ENCODE results near the gene RASGEF1C. TPM values are rescaled to one million over a fixed set of nuclear protein-coding genes. Genes with fewer than 3 reads are reported as not detected.

The RASGEF1C gene
- polyA plus RNA-seq, 6 donors from 2014 or later: not detected

DNA sequence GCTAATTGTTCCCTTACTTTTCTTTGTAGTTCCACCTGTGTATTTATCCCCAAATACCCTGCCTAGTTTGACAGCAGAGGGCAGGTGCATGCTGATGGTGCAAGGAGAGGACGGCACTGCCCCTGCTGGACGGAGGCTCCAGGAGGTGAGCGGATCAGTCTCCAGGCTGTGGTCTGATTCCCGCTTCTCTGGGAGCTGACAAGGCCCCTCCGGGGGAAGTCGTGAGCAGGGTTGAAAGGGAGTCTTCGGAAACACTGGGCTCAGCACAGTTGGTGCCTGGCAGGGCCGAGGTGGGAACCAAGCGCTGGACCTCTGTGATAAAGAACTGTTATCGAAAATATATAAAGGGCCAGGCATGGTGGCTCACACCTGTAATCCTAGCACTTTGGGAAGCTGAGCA is 52.9 kb downstream of the RASGEF1C start:
- no peaks in the 10 kb centered on the region for H3K4me1 Mint-ChIP-seq
- H3K9me3 Mint-ChIP-seq: peaks cover 2 to 12% (median 5%) of the 10 kb centered on the region in 7 donors
- ATAC-seq (ENCODE audit: low read depth in 2 of 2) (no peak), DNase-seq (no peak)
- H3K4me3 Mint-ChIP-seq: no peak overlapping the region
- peaks cover 16 to 21% (median 16%) of the 10 kb centered on the region in 3 donors for H3K27me3 Mint-ChIP-seq
- H3K36me3 Mint-ChIP-seq: peaks cover 0 to 5% of the 10 kb centered on the region in 2 donors
- H3K27ac Mint-ChIP-seq: no peak overlapping the region

DNA sequence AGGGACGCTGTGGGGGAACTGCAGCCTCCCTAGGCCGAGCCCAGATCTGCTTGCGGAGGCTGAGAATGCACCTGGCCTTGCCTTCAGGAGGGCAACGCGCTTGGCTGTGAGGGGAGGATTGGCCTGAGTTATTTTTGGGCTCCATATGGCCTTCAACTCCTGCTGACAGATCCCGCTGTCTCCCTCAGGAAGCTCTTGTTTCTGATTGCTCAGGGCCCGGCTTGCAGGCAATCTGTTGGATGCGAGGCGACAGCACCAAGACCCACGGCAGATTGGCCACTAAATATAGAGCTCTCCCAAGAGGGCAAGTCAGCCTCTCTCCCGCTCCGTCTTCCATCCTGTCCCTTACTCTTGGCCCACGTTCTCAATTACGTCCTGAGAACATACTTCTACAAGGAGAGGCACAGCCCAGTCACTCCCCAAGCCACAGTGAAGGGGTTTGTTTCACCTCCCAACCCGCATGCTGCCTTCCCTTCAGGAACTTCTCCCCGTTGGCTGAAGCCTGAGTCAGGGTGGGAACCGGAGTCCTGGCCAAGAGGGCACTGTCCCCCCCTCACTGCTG is 53.6 kb downstream of the RASGEF1C start:
- Mint-ChIP-seq H3K4me3 (no peak overlapping the region), H3K9me3 (peaks cover 2 to 12% (median 6%) of the 10 kb centered on the region in 7 donors), H3K27me3 (peaks cover 10 to 15% (median 14%) of the 10 kb centered on the region in 3 donors), H3K4me1 (no peaks in the 10 kb centered on the region), H3K27ac (no peak overlapping the region), H3K36me3 (peaks cover 0 to 5% of the 10 kb centered on the region in 2 donors)
- DNase-seq (no peak), ATAC-seq (ENCODE audit: low read depth in 2 of 2) (no peak)

DNA sequence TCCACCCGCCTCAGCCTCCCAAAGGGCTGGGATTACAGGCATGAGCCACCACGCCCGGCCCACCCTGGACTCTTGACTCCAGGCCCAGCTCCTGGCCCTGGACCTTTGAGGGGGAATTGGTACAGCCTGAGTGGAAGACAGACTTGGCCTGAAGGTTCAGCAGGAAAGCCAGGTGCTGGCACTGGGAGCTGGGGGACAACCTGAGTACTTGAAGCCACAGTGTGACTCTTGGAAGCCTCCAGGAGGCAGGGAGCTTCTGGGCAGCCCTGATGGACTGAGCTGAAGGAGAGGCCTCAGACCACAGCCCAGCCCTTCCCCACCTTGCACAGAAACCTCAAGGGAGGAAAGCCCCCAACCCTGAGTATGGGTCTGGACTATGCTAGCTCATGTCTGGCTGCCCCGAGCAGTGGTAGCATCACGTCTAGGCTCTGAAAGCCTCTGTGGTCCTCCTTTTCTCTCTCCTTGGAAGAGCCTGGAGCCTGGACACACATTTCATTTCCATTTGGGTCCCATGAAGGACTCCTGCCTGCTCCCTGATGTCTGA is 54.1 kb downstream of the RASGEF1C start:
- H3K4me1 Mint-ChIP-seq: no peaks in the 10 kb centered on the region
- ATAC-seq (ENCODE audit: low read depth in 2 of 2) (no peak), DNase-seq (no peak)
- H3K9me3 Mint-ChIP-seq: peaks cover 4 to 18% (median 10%) of the 10 kb centered on the region in 7 donors
- H3K27ac Mint-ChIP-seq: no peak overlapping the region
- H3K27me3 Mint-ChIP-seq: peaks cover 9 to 17% (median 9%) of the 10 kb centered on the region in 3 donors
- no peak overlapping the region for H3K4me3 Mint-ChIP-seq
- peaks cover 0 to 9% of the 10 kb centered on the region in 2 donors for H3K36me3 Mint-ChIP-seq

DNA sequence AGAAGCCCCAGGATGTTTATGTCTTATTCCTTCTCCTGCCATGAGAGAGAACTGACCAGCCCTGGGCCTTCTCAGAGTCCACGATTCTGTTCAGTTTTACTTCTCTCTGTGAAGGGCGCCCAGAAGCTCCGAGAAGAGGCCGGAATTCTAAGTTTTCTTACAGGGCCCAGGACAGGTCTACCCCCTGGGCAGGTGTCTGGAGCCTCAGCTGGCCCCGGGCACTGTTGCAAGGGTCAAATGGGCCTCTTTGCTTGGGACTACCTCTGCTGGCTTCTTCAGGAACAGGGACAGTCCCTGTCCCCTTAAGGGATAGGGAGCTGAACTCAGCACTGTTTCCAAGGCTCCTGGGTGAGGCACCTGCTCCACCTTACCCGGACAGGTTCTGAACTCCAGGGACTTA is 55.0 kb downstream of the RASGEF1C start:
- Mint-ChIP-seq H3K4me3 (no peak overlapping the region), H3K36me3 (peaks cover 0 to 14% of the 10 kb centered on the region in 2 donors), H3K9me3 (peaks cover 7 to 24% (median 15%) of the 10 kb centered on the region in 7 donors), H3K27ac (no peak overlapping the region), H3K4me1 (no peaks in the 10 kb centered on the region), H3K27me3 (peaks cover 9 to 17% (median 9%) of the 10 kb centered on the region in 3 donors)
- no peak for ATAC-seq (ENCODE audit: low read depth in 2 of 2)
- DNase-seq: no peak

DNA sequence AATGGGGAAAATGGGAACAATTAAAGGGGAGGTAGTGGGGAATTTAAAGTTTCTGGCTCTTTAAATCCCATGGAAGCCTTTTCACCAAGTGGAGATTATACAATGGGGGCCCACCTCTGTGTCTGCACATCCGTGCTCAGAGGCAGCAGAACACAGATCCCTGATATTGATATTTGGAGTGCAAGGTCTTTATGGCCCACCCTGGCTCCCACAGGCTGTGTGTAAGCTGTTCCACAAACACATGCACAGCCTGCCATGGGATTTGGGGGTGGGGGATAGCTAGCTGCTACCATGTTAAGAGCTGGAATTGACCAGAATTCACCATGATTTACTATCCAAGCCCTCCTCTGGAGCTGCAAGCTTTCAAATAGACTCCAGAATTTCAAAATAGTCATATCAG is 55.9 kb downstream of the RASGEF1C start:
- Mint-ChIP-seq H3K4me3 (peak overlapping the region in 1 of 8 donors; percentile 7), H3K27ac (no peak overlapping the region), H3K4me1 (no peaks in the 10 kb centered on the region), H3K9me3 (peaks cover 8 to 30% (median 17%) of the 10 kb centered on the region in 7 donors), H3K36me3 (peaks cover 0 to 14% of the 10 kb centered on the region in 2 donors), H3K27me3 (peaks cover 6 to 17% (median 14%) of the 10 kb centered on the region in 3 donors)
- DNase-seq (no peak), ATAC-seq (ENCODE audit: low read depth in 2 of 2) (no peak)

DNA sequence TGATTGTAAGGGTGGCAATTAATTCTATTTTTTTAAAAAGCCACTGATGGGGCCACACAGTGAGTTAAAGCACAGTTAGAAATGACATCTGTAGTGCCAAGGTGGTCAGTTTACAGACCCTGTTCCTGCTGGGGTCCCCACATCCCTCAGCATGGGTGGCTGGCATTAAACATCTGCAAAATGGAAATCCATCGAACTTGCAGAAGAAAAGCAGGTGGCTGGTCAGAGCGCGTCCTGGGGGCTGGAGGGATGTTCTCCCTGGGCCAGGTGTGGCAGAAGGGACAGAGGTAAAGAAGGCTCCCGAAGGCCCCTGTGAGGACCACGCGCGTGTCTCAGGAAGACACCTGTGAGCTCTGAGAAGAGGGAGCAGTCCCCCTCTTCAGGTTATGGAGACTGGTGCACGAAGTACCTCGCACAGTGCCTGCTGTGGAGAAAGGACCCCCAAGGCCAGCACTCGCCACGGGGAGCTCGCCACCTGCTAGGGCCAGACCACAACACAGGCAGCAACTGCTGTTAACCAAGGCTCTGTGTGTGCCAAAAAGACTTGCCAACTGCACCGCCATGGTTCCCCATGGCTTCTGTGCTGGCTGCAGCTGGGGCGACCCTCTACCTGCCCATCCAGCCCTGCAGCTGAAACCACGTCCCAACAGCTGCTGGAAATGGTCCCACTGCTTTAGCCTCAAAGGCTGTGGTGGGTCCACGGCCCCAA is 65.2 kb downstream of the RASGEF1C start:
- H3K4me1 Mint-ChIP-seq: no peaks in the 10 kb centered on the region
- ATAC-seq (ENCODE audit: low read depth in 2 of 2): no peak

DNA sequence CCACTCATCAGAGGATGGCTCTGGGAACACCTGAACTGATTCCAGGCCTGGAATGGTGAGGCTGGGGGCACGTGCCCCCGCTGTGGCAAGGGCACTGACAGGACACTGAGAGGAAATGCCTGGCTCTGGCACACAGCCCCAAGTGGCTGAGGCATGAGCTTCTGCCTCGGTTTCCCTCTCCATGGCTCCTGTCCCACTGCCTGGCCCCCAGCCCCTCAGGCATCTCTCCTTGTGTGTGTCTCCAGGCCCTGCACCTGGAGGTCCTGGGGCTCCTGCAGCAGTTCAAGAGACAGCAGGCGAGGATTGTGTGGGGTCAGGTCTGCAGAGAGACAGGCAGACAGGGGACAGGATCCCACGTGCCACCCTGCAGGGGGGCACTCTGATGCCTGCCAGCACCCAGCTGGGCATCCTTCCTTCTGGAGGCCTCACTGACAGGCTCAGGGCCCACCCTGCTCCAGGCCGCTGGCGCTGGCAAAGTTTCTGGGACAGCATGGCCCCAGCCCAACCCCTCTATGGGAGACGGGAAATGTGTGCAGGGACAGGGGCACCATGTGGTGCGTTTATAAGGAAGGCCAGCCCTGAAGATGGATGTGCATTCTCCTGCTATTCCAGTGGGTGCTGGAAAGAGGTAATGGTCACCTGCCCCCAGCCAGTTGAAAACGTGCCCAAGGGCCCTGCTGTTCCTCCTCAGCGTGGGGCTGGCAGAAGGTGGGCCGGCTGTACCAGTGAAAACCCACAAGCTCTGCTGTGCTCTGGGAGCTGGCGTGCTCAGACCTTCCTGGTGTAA is 66.0 kb downstream of the RASGEF1C start:
- peaks cover 8 to 12% of the 10 kb centered on the region in 2 donors for H3K36me3 Mint-ChIP-seq
- no peak overlapping the region for H3K27ac Mint-ChIP-seq
- H3K27me3 Mint-ChIP-seq: peaks cover 6 to 34% (median 29%) of the 10 kb centered on the region in 3 donors
- ATAC-seq (ENCODE audit: low read depth in 2 of 2): no peak
- H3K4me3 Mint-ChIP-seq: no peak overlapping the region
- no peaks in the 10 kb centered on the region for H3K4me1 Mint-ChIP-seq
- no peak for DNase-seq
- H3K9me3 Mint-ChIP-seq: peaks cover 4 to 23% (median 8%) of the 10 kb centered on the region in 7 donors

More for the DNA sequence above, 65.2 kb downstream of the RASGEF1C start:
- no peak for DNase-seq
- H3K9me3 Mint-ChIP-seq: peaks cover 4 to 29% (median 9%) of the 10 kb centered on the region in 7 donors
- peaks cover 6 to 26% (median 26%) of the 10 kb centered on the region in 3 donors for H3K27me3 Mint-ChIP-seq
- peaks cover 8% of the 10 kb centered on the region in 2 donors for H3K36me3 Mint-ChIP-seq
- no peak overlapping the region for H3K4me3 Mint-ChIP-seq
- H3K27ac Mint-ChIP-seq: no peak overlapping the region

DNA sequence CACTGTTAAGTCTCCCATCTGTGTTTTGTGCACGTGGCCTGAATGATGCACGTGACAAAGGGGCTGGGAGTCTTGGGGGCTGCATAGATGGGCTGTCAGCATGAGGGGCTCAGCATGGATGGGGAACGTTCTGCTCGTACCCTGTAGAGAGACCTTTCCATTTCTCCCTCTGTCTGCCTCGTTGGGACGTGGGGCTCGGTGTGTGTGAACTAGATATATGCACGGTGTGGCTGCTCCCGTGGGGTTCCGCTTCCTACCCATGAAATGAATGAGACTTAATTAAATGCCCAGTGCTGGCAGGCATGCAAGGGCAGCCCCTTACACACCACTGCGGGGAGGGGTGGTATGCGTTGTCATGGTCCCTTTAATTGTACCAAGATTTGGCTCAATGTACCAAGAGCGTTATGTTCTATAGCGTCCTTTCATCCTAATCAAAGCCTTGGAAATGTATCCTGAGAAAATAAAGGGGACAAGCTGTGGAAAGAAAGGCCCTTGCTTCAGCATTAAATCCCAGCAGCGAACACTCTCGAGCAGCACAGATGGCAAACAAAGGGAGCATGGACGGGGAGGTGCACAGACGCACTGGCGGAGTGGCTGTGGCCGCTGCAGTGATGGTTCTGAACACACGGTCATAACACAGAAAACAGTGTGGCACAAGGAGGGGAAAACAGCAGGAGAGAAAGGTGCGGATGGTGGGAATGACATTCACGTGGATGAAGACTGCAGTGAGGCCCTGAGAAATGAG is 66.8 kb downstream of the RASGEF1C start:
- Mint-ChIP-seq H3K9me3 (peaks cover 4 to 19% (median 8%) of the 10 kb centered on the region in 7 donors), H3K27me3 (peaks cover 6 to 35% (median 33%) of the 10 kb centered on the region in 3 donors), H3K27ac (peak overlapping the region in 1 of 6 donors; percentile 17), H3K4me1 (no peaks in the 10 kb centered on the region), H3K36me3 (peaks cover 8 to 12% of the 10 kb centered on the region in 2 donors), H3K4me3 (no peak overlapping the region)
- DNase-seq: no peak
- ATAC-seq (ENCODE audit: low read depth in 2 of 2): no peak

DNA sequence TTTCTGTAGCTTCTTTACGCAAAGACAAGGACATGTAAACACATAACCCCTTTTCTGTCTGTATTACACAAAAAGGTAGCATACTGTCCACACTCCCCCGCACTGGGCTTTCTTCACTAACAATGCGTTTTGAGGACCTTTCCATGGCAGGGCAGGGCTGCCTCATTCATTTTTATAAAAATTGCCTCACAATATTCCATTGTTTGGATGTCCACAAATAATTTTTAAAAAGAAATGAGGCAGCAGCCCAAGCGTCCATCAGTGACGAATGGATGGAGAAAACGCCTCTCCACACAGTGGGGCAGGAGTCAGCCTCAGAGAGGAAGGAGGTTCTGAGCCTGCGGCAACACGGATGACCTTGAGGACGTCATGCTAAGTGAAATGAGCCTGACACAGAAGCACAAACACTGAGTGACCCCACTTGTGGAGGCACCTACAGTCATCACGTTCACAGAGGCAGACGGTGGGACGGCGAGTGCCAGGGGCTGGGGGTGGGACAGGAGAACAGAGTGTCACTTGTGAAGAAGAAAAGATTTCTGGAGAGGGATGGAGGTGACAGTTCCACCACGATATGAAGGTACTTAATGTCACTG is 67.8 kb downstream of the RASGEF1C start:
- Mint-ChIP-seq H3K4me3 (no peak overlapping the region), H3K36me3 (peaks cover 2 to 7% of the 10 kb centered on the region in 2 donors), H3K4me1 (no peaks in the 10 kb centered on the region), H3K27ac (no peak overlapping the region), H3K9me3 (peaks cover under 1 to 9% (median 3%) of the 10 kb centered on the region in 7 donors), H3K27me3 (peaks cover 6 to 33% (median 30%) of the 10 kb centered on the region in 3 donors)
- DNase-seq (no peak), ATAC-seq (ENCODE audit: low read depth in 2 of 2) (no peak)

DNA sequence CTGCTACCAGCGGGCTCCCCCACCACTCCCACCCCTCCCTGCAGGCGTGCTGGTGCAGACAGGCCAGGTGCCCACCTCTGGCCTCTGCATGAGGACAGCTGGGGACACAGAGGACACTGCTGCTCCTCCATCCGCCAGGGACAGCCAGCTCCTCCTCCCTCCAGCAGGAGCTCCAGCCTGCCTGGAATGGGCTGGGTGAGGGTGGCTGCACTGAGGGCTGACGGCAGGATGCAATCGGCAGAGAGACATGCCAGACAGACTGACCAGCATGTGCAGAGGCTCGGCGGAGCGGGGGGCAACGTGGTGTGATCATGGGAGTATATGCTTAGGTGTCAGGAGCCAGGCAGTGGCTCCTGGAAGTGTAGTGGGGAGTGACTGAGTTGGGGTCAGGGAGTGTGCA is 68.4 kb downstream of the RASGEF1C start:
- ATAC-seq (ENCODE audit: low read depth in 2 of 2) (no peak), DNase-seq (no peak)
- peaks cover 0 to 3% (median 2%) of the 10 kb centered on the region in 7 donors for H3K9me3 Mint-ChIP-seq
- H3K4me1 Mint-ChIP-seq: no peaks in the 10 kb centered on the region
- H3K4me3 Mint-ChIP-seq: no peak overlapping the region
- peaks cover 6 to 35% (median 26%) of the 10 kb centered on the region in 3 donors for H3K27me3 Mint-ChIP-seq
- no peak overlapping the region for H3K27ac Mint-ChIP-seq
- H3K36me3 Mint-ChIP-seq: peaks cover 0 to 5% of the 10 kb centered on the region in 2 donors

DNA sequence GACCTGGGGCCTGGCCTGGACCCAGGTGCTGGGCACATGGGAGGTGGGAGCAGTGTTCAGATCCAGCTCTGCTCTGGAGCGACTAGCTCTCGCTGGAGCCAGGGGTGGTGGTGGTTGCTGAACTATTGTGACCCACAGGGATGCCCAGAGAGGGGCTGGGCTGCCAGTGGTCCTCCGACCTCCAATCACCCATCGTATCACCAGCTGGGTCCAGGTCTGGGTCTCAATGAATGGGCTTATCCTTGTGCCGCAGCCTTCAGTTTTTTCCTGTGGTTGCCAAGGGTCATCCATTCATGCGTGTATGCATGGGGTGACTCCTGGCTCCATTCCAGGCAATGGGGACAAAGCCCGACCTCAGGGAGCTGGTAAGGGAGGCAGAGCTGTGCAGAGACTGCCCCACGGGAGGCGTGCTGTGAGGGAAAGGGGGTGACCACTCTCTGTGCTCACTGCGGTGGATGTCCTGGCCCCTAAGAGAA is 68.9 kb downstream of the RASGEF1C start:
- no peaks in the 10 kb centered on the region for H3K4me1 Mint-ChIP-seq
- DNase-seq: no peak
- no peak overlapping the region for H3K27ac Mint-ChIP-seq

DNA sequence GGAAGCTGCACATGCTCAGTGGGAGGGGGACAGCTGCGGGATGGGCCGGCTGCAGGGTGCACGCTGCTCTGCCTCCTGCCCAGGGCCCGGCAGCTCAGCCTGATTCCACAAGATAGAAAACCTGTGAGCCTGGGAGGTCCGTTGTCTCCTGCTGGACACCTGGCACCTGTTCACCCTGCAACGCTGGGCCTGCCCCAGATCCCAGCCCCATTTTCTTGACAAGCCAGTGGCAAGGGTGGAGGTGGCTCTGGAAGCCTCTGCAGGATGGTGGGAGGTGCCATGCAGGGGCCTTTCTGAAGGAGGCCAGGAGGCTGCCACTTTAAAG is 69.3 kb downstream of the RASGEF1C start:
- ATAC-seq (ENCODE audit: low read depth in 2 of 2) (no peak), DNase-seq (no peak)
- peaks cover 0 to 5% of the 10 kb centered on the region in 2 donors for H3K36me3 Mint-ChIP-seq
- H3K27me3 Mint-ChIP-seq: peaks cover 6 to 44% (median 26%) of the 10 kb centered on the region in 3 donors
- peaks cover 0 to 2% (median 0%) of the 10 kb centered on the region in 7 donors for H3K9me3 Mint-ChIP-seq
- no peak overlapping the region for H3K27ac Mint-ChIP-seq
- no peak overlapping the region for H3K4me3 Mint-ChIP-seq
- H3K4me1 Mint-ChIP-seq: no peaks in the 10 kb centered on the region

More for the DNA sequence above, 68.9 kb downstream of the RASGEF1C start:
- H3K4me3 Mint-ChIP-seq: no peak overlapping the region
- H3K9me3 Mint-ChIP-seq: peaks cover 0 to 2% (median 0%) of the 10 kb centered on the region in 7 donors
- H3K36me3 Mint-ChIP-seq: peaks cover 0 to 5% of the 10 kb centered on the region in 2 donors
- ATAC-seq (ENCODE audit: low read depth in 2 of 2): no peak
- H3K27me3 Mint-ChIP-seq: peaks cover 6 to 40% (median 26%) of the 10 kb centered on the region in 3 donors
